Body of pancreas (tissue), 4 donors: ENCODE results near the gene ZNF282. TPM values are rescaled to one million over a fixed set of nuclear protein-coding genes. Genes with fewer than 3 reads are reported as not detected.
A peak's percentile ranks its signal among the peaks of the same experiment; 100 is the strongest.

Source experiments
- ATAC-seq: fragments of 150-250 bp; one replicate; pipeline ENCODE4 v1.9.1; 2016
- DNase-seq, 4 donors: peaks; one replicate each; pipeline ENCODE4 v3.0.0-alpha.2; 2019
- H3K27ac ChIP-seq, 4 donors: fragments of 200-600 bp; sonication (generic); 1 replicate in 3 of 4; 2 replicates in 1 of 4; pipeline versions ENCODE4 v1.5.1 to v1.6.1; 2016 to 2019; ENCODE audit warnings: mild to moderate bottlenecking in 1 of 4, mixed read lengths in 1 of 4, moderate library complexity in 1 of 4
- H3K27me3 ChIP-seq, 2 donors: fragments of 200-600 bp; sonication (generic); one replicate each; pipeline ENCODE4 v1.6.0; 2016; ENCODE audit warnings: mild to moderate bottlenecking in 1 of 2
- H3K36me3 ChIP-seq, 2 donors: fragments of 200-600 bp; sonication (generic); replicated peaks in 1 of 2; 2 replicates each; pipeline ENCODE4 v1.5.1; 2016; ENCODE audit warnings: low read depth in 2 of 2; ENCODE audit not compliant: insufficient read depth in 1 of 2
- H3K4me1 ChIP-seq: fragments of 200-600 bp; sonication (generic); one replicate; pipeline ENCODE4 v1.6.0; 2016
- H3K4me3 ChIP-seq, 2 donors: fragments of 200-600 bp; sonication (generic); 1 replicate in 1 of 2; 2 replicates in 1 of 2; pipeline ENCODE4 v1.5.1; 2016 to 2019
- H3K9me3 ChIP-seq, 3 donors: fragments of 200-600 bp; sonication (generic); 1 replicate in 2 of 3; 2 replicates in 1 of 3; pipeline ENCODE4 v1.5.1; 2016
- CTCF ChIP-seq, 7 experiments: fragments of 450-650 bp in 4 of 7; fragments of 200-600 bp in 3 of 7; sonication (generic) in 3 of 7; IDR thresholded peaks; one replicate each; pipeline ENCODE4 v1.5.1; 2016 to 2019; ENCODE audit warnings: antibody characterized with exemption in 7 of 7
- POLR2A ChIP-seq, 3 donors: fragments of 450-650 bp; IDR thresholded peaks; one replicate each; pipeline ENCODE4 v1.6.1; 2016; ENCODE audit warnings: antibody characterized with exemption in 3 of 3, mild to moderate bottlenecking in 2 of 3
- WGBS, 2 donors: methylation state at CpG; one replicate each; pipeline ENCODE4 v1.1.5; 2017; 5-methylcytosine and 5-hydroxymethylcytosine counted together
- intact Hi-C: fragments of 100-400 bp; cut with DNase I; formaldehyde crosslinking; loops from one replicate; pipeline ENCODE4 v1.15.1; 2023
- total RNA-seq, 2 donors: library from RNA; depleted of rRNA; stranded (reverse); fragments of >200 nt; gene quantifications; one replicate each; pipeline ENCODE4 v1.1.0, GENCODE V29; 2016

ZNF282 gene
- total RNA-seq, 2 donors from 2014 or later = 12.7 to 28.0 TPM

- H3K4me3 ChIP-seq = no peak overlapping the region
- DNase-seq (no peak), ATAC-seq (no peak)
- intact Hi-C loops = no loop called here
- H3K36me3 ChIP-seq = peaks cover 8 to 36% of the 10 kb centered on the region in 2 donors
- TF ChIP-seq POLR2A (IDR thresholded peaks at IDR 0.05) (no peak), CTCF (IDR thresholded peaks at IDR 0.05) (no peak)
- H3K27me3 ChIP-seq = no peaks in the 10 kb centered on the region
- 83 to 88% methylated on average over 29 to 35 of the region's 35 CpGs for WGBS, 2 donors
- H3K4me1 ChIP-seq = peaks cover 12% of the 10 kb centered on the region
- no peaks in the 10 kb centered on the region for H3K9me3 ChIP-seq
- no peak overlapping the region for H3K27ac ChIP-seq
Measured at GRCh38 chr7:149207324-149208035, 12.1 kb downstream of the ZNF282 start.

GRCh38 chr7:149209518-149210269 is 14.3 kb downstream of the ZNF282 start:
- Histone ChIP-seq H3K9me3 (no peaks in the 10 kb centered on the region), H3K27ac (no peak overlapping the region), H3K27me3 (no peaks in the 10 kb centered on the region), H3K4me3 (no peak overlapping the region), H3K4me1 (peaks cover 12% of the 10 kb centered on the region), H3K36me3 (peaks cover 8 to 46% of the 10 kb centered on the region in 2 donors)
- WGBS, 2 donors = 66 to 77% methylated on average over 7 of the region's 7 CpGs
- intact Hi-C loops = no loop called here
- DNase-seq = peak in 2 of 4 donors; percentile 24 to 29
- TF ChIP-seq POLR2A (IDR thresholded peaks at IDR 0.05) (no peak), CTCF (IDR thresholded peaks at IDR 0.05) (peak in 4 of 7 experiments; percentile 10 to 28 (median 23))
- ATAC-seq = no peak

GRCh38 chr7:149210551-149210950 is 15.2 kb downstream of the ZNF282 start:
- peaks cover 10% of the 10 kb centered on the region for H3K4me1 ChIP-seq
- no peaks in the 10 kb centered on the region for H3K27me3 ChIP-seq
- no peak for DNase-seq
- H3K9me3 ChIP-seq = no peaks in the 10 kb centered on the region
- WGBS, 2 donors = 91 to 93% methylated on average over 11 of the region's 11 CpGs
- intact Hi-C loops = no loop called here
- no peak overlapping the region for H3K4me3 ChIP-seq
- H3K36me3 ChIP-seq = peaks cover 8 to 52% of the 10 kb centered on the region in 2 donors
- no peak for ATAC-seq
- TF ChIP-seq POLR2A (IDR thresholded peaks at IDR 0.05) (no peak), CTCF (IDR thresholded peaks at IDR 0.05) (no peak)
- no peak overlapping the region for H3K27ac ChIP-seq

GRCh38 chr7:149214020-149214720 is 18.8 kb downstream of the ZNF282 start:
- Histone ChIP-seq H3K27ac (no peak overlapping the region), H3K36me3 (peaks cover 0 to 42% of the 10 kb centered on the region in 2 donors), H3K9me3 (no peaks in the 10 kb centered on the region), H3K4me3 (no peak overlapping the region), H3K4me1 (no peaks in the 10 kb centered on the region), H3K27me3 (no peaks in the 10 kb centered on the region)
- WGBS, 2 donors = 80 to 82% methylated on average over 6 to 7 of the region's 7 CpGs
- DNase-seq (no peak), ATAC-seq (no peak)
- intact Hi-C loops = no loop called here
- TF ChIP-seq CTCF (IDR thresholded peaks at IDR 0.05) = no peak
- no peak for TF ChIP-seq POLR2A (IDR thresholded peaks at IDR 0.05)
